ENCODE data around the gene ROR2.

ROR2 gene

DNA sequence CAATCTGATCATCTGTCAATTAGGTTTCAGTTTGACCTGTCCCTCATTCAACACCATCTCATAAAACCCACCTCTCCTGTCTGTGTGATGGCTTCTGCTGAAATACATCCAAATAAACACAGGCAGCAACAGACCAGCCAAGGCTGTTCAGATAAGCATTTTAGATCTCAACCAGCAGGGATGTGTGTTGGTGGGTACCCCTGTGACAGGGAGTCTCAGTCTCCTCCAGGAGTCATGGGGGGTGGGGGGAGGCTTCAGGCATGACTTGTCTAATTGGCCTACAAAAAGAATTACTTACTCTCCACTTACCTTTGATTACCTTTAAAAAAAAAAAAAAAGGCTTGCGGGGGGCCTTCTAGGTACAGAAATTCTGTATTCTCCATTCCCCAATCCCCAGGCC, 65.9 kb downstream of the ROR2 start:
- H3K4me3 ChIP-seq (ENCODE audit: low read length, poor library complexity, severe bottlenecking) = no peak overlapping the region
- no peaks in the 10 kb centered on the region for H3F3A ChIP-seq (ENCODE audit: low read depth)
- no peaks in the 10 kb centered on the region for H3K9me3 ChIP-seq (ENCODE audit: insufficient read depth, low read depth, low read length)
- H3K4me2 ChIP-seq (ENCODE audit: low read depth, low read length, poor library complexity, severe bottlenecking) = no peak overlapping the region
- no peaks in the 10 kb centered on the region for H4K20me1 ChIP-seq (ENCODE audit: insufficient read depth, low read length, poor library complexity, severe bottlenecking)
- no peaks in the 10 kb centered on the region for H3K4me1 ChIP-seq (ENCODE audit: insufficient read depth, low read length, poor library complexity, severe bottlenecking)
- H2AFZ ChIP-seq (ENCODE audit: low read length) = no peak overlapping the region
- H3K9ac ChIP-seq (ENCODE audit: low read depth, low read length, poor library complexity, severe bottlenecking) = no peak overlapping the region
- no peaks in the 10 kb centered on the region for H3K27me3 ChIP-seq (ENCODE audit: insufficient read depth, low read length, poor library complexity, severe bottlenecking)
- no peaks in the 10 kb centered on the region for H3K9me2 ChIP-seq (replicated peaks; ENCODE audit: low read depth, low read length)
- no peak for TF ChIP-seq EZH2phosphoT487 (IDR thresholded peaks at IDR 0.05; ENCODE audit: borderline replicate concordance)
- TF ChIP-seq, protein P1, sequence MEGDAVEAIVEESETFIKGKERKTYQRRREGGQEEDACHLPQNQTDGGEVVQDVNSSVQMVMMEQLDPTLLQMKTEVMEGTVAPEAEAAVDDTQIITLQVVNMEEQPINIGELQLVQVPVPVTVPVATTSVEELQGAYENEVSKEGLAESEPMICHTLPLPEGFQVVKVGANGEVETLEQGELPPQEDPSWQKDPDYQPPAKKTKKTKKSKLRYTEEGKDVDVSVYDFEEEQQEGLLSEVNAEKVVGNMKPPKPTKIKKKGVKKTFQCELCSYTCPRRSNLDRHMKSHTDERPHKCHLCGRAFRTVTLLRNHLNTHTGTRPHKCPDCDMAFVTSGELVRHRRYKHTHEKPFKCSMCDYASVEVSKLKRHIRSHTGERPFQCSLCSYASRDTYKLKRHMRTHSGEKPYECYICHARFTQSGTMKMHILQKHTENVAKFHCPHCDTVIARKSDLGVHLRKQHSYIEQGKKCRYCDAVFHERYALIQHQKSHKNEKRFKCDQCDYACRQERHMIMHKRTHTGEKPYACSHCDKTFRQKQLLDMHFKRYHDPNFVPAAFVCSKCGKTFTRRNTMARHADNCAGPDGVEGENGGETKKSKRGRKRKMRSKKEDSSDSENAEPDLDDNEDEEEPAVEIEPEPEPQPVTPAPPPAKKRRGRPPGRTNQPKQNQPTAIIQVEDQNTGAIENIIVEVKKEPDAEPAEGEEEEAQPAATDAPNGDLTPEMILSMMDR (conservative IDR thresholded peaks at IDR 0.05; ENCODE audit: low read length) = no peak
- no peaks in the 10 kb centered on the region for H3K36me3 ChIP-seq (ENCODE audit: insufficient read depth, low read length)
- no peaks in the 10 kb centered on the region for H3K79me2 ChIP-seq (ENCODE audit: insufficient read depth, low read length)

DNA sequence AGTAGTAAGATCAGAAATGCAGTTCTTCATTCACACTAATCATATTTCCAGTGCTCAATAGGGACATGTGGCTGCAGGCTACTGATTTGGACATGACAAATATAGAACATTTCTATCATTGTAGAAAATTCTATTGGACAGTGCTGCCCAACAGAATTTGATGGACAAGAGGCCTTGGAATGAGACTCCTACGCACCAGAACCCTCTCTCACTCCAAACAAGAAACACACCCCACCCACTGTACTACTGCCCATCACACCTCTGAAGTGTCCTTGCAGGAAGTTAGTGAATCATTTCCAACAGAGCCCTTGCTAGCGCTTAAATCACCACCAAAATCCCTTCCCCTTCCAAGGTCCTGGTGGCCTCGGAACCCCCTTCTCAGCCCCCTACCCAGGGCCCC, 66.5 kb downstream of the ROR2 start:
- Histone ChIP-seq H3K9me3 (ENCODE audit: insufficient read depth, low read depth, low read length) (no peaks in the 10 kb centered on the region), H3K4me1 (ENCODE audit: insufficient read depth, low read length, poor library complexity, severe bottlenecking) (no peaks in the 10 kb centered on the region), H3K9ac (ENCODE audit: low read depth, low read length, poor library complexity, severe bottlenecking) (no peak overlapping the region), H2AFZ (ENCODE audit: low read length) (no peak overlapping the region), H3F3A (ENCODE audit: low read depth) (no peaks in the 10 kb centered on the region), H3K9me2 (replicated peaks; ENCODE audit: low read depth, low read length) (no peaks in the 10 kb centered on the region), H3K27me3 (ENCODE audit: insufficient read depth, low read length, poor library complexity, severe bottlenecking) (no peaks in the 10 kb centered on the region), H3K79me2 (ENCODE audit: insufficient read depth, low read length) (no peaks in the 10 kb centered on the region), H3K4me3 (ENCODE audit: low read length, poor library complexity, severe bottlenecking) (no peak overlapping the region), H3K36me3 (ENCODE audit: insufficient read depth, low read length) (no peaks in the 10 kb centered on the region), H3K4me2 (ENCODE audit: low read depth, low read length, poor library complexity, severe bottlenecking) (no peak overlapping the region), H4K20me1 (ENCODE audit: insufficient read depth, low read length, poor library complexity, severe bottlenecking) (no peaks in the 10 kb centered on the region)
- TF ChIP-seq, protein P1 (conservative IDR thresholded peaks at IDR 0.05; ENCODE audit: low read length) = no peak
- no peak for TF ChIP-seq EZH2phosphoT487 (IDR thresholded peaks at IDR 0.05; ENCODE audit: borderline replicate concordance)

DNA sequence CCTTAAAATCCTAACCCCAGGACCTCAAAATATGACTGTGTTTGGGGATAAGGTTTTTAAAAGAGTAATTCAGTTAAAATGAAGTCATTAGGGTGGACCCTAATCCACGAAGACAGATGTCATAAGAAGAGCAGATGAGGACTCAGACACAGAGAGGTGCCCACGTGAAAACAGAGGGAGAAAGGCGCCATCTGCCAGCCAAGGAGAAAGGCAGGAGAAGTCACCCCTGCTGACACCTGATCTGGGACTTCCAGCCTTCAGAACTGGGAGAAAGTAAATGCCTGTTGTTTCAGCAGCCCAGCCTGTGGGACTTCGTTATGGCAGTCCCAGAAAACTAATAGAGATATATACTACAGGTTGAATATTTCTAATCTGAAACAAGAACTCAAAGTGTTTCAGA, 67.4 kb downstream of the ROR2 start:
- no peaks in the 10 kb centered on the region for H3K36me3 ChIP-seq (ENCODE audit: insufficient read depth, low read length)
- no peaks in the 10 kb centered on the region for H4K20me1 ChIP-seq (ENCODE audit: insufficient read depth, low read length, poor library complexity, severe bottlenecking)
- TF ChIP-seq, protein P1 (conservative IDR thresholded peaks at IDR 0.05; ENCODE audit: low read length) = no peak
- no peak for TF ChIP-seq EZH2phosphoT487 (IDR thresholded peaks at IDR 0.05; ENCODE audit: borderline replicate concordance)
- H3F3A ChIP-seq (ENCODE audit: low read depth) = no peaks in the 10 kb centered on the region
- no peaks in the 10 kb centered on the region for H3K79me2 ChIP-seq (ENCODE audit: insufficient read depth, low read length)
- no peak overlapping the region for H2AFZ ChIP-seq (ENCODE audit: low read length)
- H3K4me1 ChIP-seq (ENCODE audit: insufficient read depth, low read length, poor library complexity, severe bottlenecking) = no peaks in the 10 kb centered on the region
- H3K9me2 ChIP-seq (replicated peaks; ENCODE audit: low read depth, low read length) = no peaks in the 10 kb centered on the region
- no peak overlapping the region for H3K4me2 ChIP-seq (ENCODE audit: low read depth, low read length, poor library complexity, severe bottlenecking)
- no peak overlapping the region for H3K4me3 ChIP-seq (ENCODE audit: low read length, poor library complexity, severe bottlenecking)
- no peaks in the 10 kb centered on the region for H3K27me3 ChIP-seq (ENCODE audit: insufficient read depth, low read length, poor library complexity, severe bottlenecking)
- no peak overlapping the region for H3K9ac ChIP-seq (ENCODE audit: low read depth, low read length, poor library complexity, severe bottlenecking)
- H3K9me3 ChIP-seq (ENCODE audit: insufficient read depth, low read depth, low read length) = no peaks in the 10 kb centered on the region
